ENCODE data around the gene FAM228A.
"Not testable (repeated sequence)": the region's sequence is repeated elsewhere in the genome, so short reads cannot be mapped to it uniquely, and the experiment has no call there.

The FAM228A gene

GRCh38 chr2:24174851-24175277 is at the start of gene FAM228A:
Gene FAM228A, plus strand, starts transcription at chr2:24175053. Its CDS starts 428 bp downstream, at chr2:24175481.
- no peak within 1 kb of the TSS for H3K9ac ChIP-seq (ENCODE audit: low read depth, low read length)
- H3K4me3 ChIP-seq (ENCODE audit: low read length), result no peak within 1 kb of the TSS
- H3K27me3 ChIP-seq (ENCODE audit: insufficient read depth, low read length), result no peaks in the 10 kb centered on the region
- H3K9me3 ChIP-seq (ENCODE audit: insufficient read depth, low read depth, low read length), result no peaks in the 10 kb centered on the region
- no peak within 1 kb of the TSS for H3K27ac ChIP-seq (ENCODE audit: low read length)
- no peaks in the 10 kb centered on the region for H3K36me3 ChIP-seq (ENCODE audit: insufficient read depth, low read depth, low read length)
- no peaks in the 10 kb centered on the region for H3K4me1 ChIP-seq (ENCODE audit: insufficient read depth, low read length)

- H3K4me3 ChIP-seq (ENCODE audit: low read length), result no peak overlapping the region
- peaks cover 14% of the 10 kb centered on the region; the same call in 1 of the 2 replicates for H3K4me1 ChIP-seq (ENCODE audit: insufficient read depth, low read length)
- H3K27me3 ChIP-seq (ENCODE audit: insufficient read depth, low read length), result peaks cover 23% of the 10 kb centered on the region
- no peak overlapping the region for H3K27ac ChIP-seq (ENCODE audit: low read length)
- H3K9me3 ChIP-seq (ENCODE audit: insufficient read depth, low read depth, low read length), result no peaks in the 10 kb centered on the region
- no peaks in the 10 kb centered on the region for H3K36me3 ChIP-seq (ENCODE audit: insufficient read depth, low read depth, low read length)
- H3K9ac ChIP-seq (ENCODE audit: low read depth, low read length), result no peak overlapping the region
Observed at GRCh38 chr2:24125956-24126355, 48.9 kb upstream of the FAM228A start.

GRCh38 chr2:24132543-24132942 is 42.3 kb upstream of the FAM228A start:
- no peaks in the 10 kb centered on the region for H3K4me1 ChIP-seq (ENCODE audit: insufficient read depth, low read length)

GRCh38 chr2:24140305-24140704 is 34.5 kb upstream of the FAM228A start:
- not testable (repeated sequence) for H3K4me3 ChIP-seq (ENCODE audit: low read length); H3K36me3 ChIP-seq (ENCODE audit: insufficient read depth, low read depth, low read length); H3K27me3 ChIP-seq (ENCODE audit: insufficient read depth, low read length); H3K9ac ChIP-seq (ENCODE audit: low read depth, low read length); H3K9me3 ChIP-seq (ENCODE audit: insufficient read depth, low read depth, low read length); H3K27ac ChIP-seq (ENCODE audit: low read length); H3K4me1 ChIP-seq (ENCODE audit: insufficient read depth, low read length)

More at GRCh38 chr2:24132543-24132942, 42.3 kb upstream of the FAM228A start:
- no peaks in the 10 kb centered on the region for H3K36me3 ChIP-seq (ENCODE audit: insufficient read depth, low read depth, low read length)
- no peak overlapping the region for H3K9ac ChIP-seq (ENCODE audit: low read depth, low read length)
- no peak overlapping the region for H3K27ac ChIP-seq (ENCODE audit: low read length)
- peaks cover 9% of the 10 kb centered on the region; the same call in 1 of the 2 replicates for H3K9me3 ChIP-seq (ENCODE audit: insufficient read depth, low read depth, low read length)
- H3K27me3 ChIP-seq (ENCODE audit: insufficient read depth, low read length), result no peaks in the 10 kb centered on the region
- H3K4me3 ChIP-seq (ENCODE audit: low read length), result no peak overlapping the region

- H3K4me3 ChIP-seq (ENCODE audit: low read length), result no peak overlapping the region
- H3K9me3 ChIP-seq (ENCODE audit: insufficient read depth, low read depth, low read length), result peaks cover 10% of the 10 kb centered on the region; the same call in 1 of the 2 replicates
- H3K27me3 ChIP-seq (ENCODE audit: insufficient read depth, low read length), result no peaks in the 10 kb centered on the region
- H3K4me1 ChIP-seq (ENCODE audit: insufficient read depth, low read length), result no peaks in the 10 kb centered on the region
- no peak overlapping the region for H3K9ac ChIP-seq (ENCODE audit: low read depth, low read length)
- H3K36me3 ChIP-seq (ENCODE audit: insufficient read depth, low read depth, low read length), result no peaks in the 10 kb centered on the region
- no peak overlapping the region for H3K27ac ChIP-seq (ENCODE audit: low read length)
Observed at GRCh38 chr2:24147364-24147763, 27.5 kb upstream of the FAM228A start.

- no peaks in the 10 kb centered on the region for H3K27me3 ChIP-seq (ENCODE audit: insufficient read depth, low read length)
- no peak overlapping the region for H3K9ac ChIP-seq (ENCODE audit: low read depth, low read length)
- no peak overlapping the region for H3K27ac ChIP-seq (ENCODE audit: low read length)
- no peaks in the 10 kb centered on the region for H3K4me1 ChIP-seq (ENCODE audit: insufficient read depth, low read length)
- H3K9me3 ChIP-seq (ENCODE audit: insufficient read depth, low read depth, low read length), result no peaks in the 10 kb centered on the region
- H3K36me3 ChIP-seq (ENCODE audit: insufficient read depth, low read depth, low read length), result no peaks in the 10 kb centered on the region
- no peak overlapping the region for H3K4me3 ChIP-seq (ENCODE audit: low read length)
Observed at GRCh38 chr2:24152413-24153197, 22.2 kb upstream of the FAM228A start.

GRCh38 chr2:24153478-24153877 is 21.4 kb upstream of the FAM228A start:
- Histone ChIP-seq H3K4me3 (ENCODE audit: low read length) (no peak overlapping the region), H3K9ac (ENCODE audit: low read depth, low read length) (no peak overlapping the region), H3K36me3 (ENCODE audit: insufficient read depth, low read depth, low read length) (no peaks in the 10 kb centered on the region), H3K4me1 (ENCODE audit: insufficient read depth, low read length) (no peaks in the 10 kb centered on the region), H3K9me3 (ENCODE audit: insufficient read depth, low read depth, low read length) (no peaks in the 10 kb centered on the region), H3K27ac (ENCODE audit: low read length) (no peak overlapping the region), H3K27me3 (ENCODE audit: insufficient read depth, low read length) (no peaks in the 10 kb centered on the region)

GRCh38 chr2:24158131-24158530 is 16.7 kb upstream of the FAM228A start:
- Histone ChIP-seq H3K36me3 (ENCODE audit: insufficient read depth, low read depth, low read length) (no peaks in the 10 kb centered on the region), H3K27me3 (ENCODE audit: insufficient read depth, low read length) (no peaks in the 10 kb centered on the region), H3K4me3 (ENCODE audit: low read length) (no peak overlapping the region), H3K9me3 (ENCODE audit: insufficient read depth, low read depth, low read length) (peaks cover 8% of the 10 kb centered on the region; the same call in 1 of the 2 replicates), H3K9ac (ENCODE audit: low read depth, low read length) (no peak overlapping the region), H3K4me1 (ENCODE audit: insufficient read depth, low read length) (no peaks in the 10 kb centered on the region), H3K27ac (ENCODE audit: low read length) (no peak overlapping the region)

- Histone ChIP-seq H3K4me3 (ENCODE audit: low read length) (no peak overlapping the region), H3K27ac (ENCODE audit: low read length) (no peak overlapping the region), H3K9me3 (ENCODE audit: insufficient read depth, low read depth, low read length) (peaks cover 8% of the 10 kb centered on the region; the same call in 1 of the 2 replicates), H3K4me1 (ENCODE audit: insufficient read depth, low read length) (no peaks in the 10 kb centered on the region), H3K36me3 (ENCODE audit: insufficient read depth, low read depth, low read length) (no peaks in the 10 kb centered on the region), H3K27me3 (ENCODE audit: insufficient read depth, low read length) (no peaks in the 10 kb centered on the region), H3K9ac (ENCODE audit: low read depth, low read length) (no peak overlapping the region)
Observed at GRCh38 chr2:24159708-24160107, 15.1 kb upstream of the FAM228A start.

- H3K36me3 ChIP-seq (ENCODE audit: insufficient read depth, low read depth, low read length), result no peaks in the 10 kb centered on the region
- H3K9ac ChIP-seq (ENCODE audit: low read depth, low read length), result no peak overlapping the region
- H3K4me3 ChIP-seq (ENCODE audit: low read length), result no peak overlapping the region
- no peaks in the 10 kb centered on the region for H3K27me3 ChIP-seq (ENCODE audit: insufficient read depth, low read length)
- H3K4me1 ChIP-seq (ENCODE audit: insufficient read depth, low read length), result no peaks in the 10 kb centered on the region
- no peak overlapping the region for H3K27ac ChIP-seq (ENCODE audit: low read length)
- peaks cover 8% of the 10 kb centered on the region; the same call in 1 of the 2 replicates for H3K9me3 ChIP-seq (ENCODE audit: insufficient read depth, low read depth, low read length)
Observed at GRCh38 chr2:24160761-24161160, 14.1 kb upstream of the FAM228A start.

- Histone ChIP-seq H3K36me3 (ENCODE audit: insufficient read depth, low read depth, low read length) (no peaks in the 10 kb centered on the region), H3K4me3 (ENCODE audit: low read length) (no peak overlapping the region), H3K27me3 (ENCODE audit: insufficient read depth, low read length) (no peaks in the 10 kb centered on the region), H3K4me1 (ENCODE audit: insufficient read depth, low read length) (no peaks in the 10 kb centered on the region), H3K9me3 (ENCODE audit: insufficient read depth, low read depth, low read length) (peaks cover 8% of the 10 kb centered on the region; the same call in 1 of the 2 replicates), H3K9ac (ENCODE audit: low read depth, low read length) (no peak overlapping the region), H3K27ac (ENCODE audit: low read length) (no peak overlapping the region)
Observed at GRCh38 chr2:24162494-24162893, 12.4 kb upstream of the FAM228A start.

GRCh38 chr2:24163186-24163585 is 11.7 kb upstream of the FAM228A start:
- Histone ChIP-seq H3K4me1 (ENCODE audit: insufficient read depth, low read length) (no peaks in the 10 kb centered on the region), H3K27ac (ENCODE audit: low read length) (no peak overlapping the region), H3K9me3 (ENCODE audit: insufficient read depth, low read depth, low read length) (peaks cover 8% of the 10 kb centered on the region; the same call in 1 of the 2 replicates), H3K36me3 (ENCODE audit: insufficient read depth, low read depth, low read length) (no peaks in the 10 kb centered on the region), H3K27me3 (ENCODE audit: insufficient read depth, low read length) (no peaks in the 10 kb centered on the region), H3K4me3 (ENCODE audit: low read length) (no peak overlapping the region), H3K9ac (ENCODE audit: low read depth, low read length) (no peak overlapping the region)

Data from iPS-20b (cell line).